Measurements from ENCODE around the gene NCF2.

Gene NCF2

GRCh38 chr1:183611021-183611420 is 20.8 kb upstream of the NCF2 start:
- DNase-seq, result no peak

DNA sequence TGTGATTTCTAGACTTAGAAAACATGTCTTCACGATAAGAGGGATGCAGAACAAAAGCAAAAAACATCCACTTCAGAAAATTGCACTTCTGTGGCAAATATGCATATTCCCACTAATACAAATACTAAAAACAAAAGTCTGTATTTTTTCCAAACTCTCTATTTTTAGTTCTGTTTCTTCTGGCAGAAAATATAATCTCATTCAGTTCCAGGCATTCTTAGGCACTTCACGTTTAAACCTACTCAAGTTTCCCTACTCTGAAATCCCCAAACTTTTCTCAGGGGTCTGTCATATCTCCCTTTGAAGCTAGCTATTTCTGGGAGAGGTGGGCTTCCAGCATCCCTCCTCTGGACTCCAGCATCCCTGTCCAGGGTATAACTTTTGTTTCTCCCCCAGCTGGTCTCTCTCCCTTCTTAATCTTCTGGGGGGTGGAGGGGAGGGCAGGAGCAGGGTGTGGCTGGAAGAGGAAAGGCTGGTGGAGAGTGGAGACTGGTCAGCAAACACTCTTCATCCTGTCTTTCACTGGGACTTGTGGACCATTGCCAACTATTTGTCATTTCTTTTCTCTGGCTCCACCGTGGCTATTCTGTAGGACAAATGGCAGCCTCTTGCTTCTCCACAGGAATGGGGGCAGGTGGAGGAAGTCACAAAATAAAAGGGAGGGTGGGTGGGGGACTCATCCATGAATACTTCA is 19.6 kb upstream of the NCF2 start:
- no peak for DNase-seq

GRCh38 chr1:183609313-183609712 is 19.1 kb upstream of the NCF2 start:
- DNase-seq, result peak; percentile 49

DNA sequence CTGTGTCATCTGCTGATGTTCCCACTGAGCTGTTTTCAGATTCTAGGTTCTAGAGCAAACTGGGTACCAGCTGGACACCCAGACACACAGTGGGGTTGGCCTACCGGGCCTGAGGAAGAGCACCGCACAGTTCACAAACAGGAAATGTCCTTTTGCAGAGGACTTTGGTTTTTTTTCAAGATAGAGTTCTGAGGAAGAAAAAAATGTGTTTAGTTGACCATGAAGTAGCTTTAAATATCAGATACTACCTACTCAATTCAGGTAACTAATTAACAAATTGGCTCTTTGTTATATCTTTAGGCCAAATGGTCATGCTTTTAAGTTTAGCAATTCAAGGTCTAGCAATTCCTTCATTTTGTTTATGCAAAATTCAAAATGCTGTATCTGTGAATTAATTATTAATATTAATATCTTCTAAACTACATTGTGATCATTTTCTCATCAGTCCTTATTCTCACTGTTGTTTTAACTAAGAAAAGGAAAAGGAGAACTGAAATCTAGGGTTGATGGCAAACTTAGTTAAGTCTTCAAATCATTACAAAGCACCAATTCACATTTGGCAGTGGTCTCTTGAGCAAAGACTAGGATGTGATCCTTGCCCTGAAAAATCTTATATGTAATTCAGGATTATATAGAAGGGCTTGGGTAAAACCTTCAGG is 17.2 kb upstream of the NCF2 start:
- DNase-seq, result no peak

- no peak for DNase-seq
Measured at GRCh38 chr1:183605904-183606303, 15.6 kb upstream of the NCF2 start.

DNA sequence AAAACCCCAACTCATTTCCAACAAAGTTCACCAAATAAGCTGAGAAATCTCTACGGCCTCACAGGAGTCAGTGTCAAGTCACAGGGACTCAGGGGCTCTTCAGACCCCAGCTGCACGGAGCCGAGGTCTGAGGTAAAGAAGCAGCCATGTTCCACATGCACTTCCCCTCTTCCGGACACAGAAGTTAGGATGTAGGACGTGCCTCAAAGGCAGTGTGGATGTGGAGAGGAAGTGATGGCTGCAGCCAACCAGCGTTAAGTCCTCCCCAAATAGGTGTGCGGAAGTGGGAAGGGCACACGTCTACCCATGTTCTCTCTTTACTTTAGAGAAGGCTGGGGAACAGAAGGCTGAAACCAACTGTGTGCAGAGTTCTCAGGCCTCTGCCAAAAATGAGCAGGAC is 14.6 kb upstream of the NCF2 start:
- DNase-seq, result no peak

DNA sequence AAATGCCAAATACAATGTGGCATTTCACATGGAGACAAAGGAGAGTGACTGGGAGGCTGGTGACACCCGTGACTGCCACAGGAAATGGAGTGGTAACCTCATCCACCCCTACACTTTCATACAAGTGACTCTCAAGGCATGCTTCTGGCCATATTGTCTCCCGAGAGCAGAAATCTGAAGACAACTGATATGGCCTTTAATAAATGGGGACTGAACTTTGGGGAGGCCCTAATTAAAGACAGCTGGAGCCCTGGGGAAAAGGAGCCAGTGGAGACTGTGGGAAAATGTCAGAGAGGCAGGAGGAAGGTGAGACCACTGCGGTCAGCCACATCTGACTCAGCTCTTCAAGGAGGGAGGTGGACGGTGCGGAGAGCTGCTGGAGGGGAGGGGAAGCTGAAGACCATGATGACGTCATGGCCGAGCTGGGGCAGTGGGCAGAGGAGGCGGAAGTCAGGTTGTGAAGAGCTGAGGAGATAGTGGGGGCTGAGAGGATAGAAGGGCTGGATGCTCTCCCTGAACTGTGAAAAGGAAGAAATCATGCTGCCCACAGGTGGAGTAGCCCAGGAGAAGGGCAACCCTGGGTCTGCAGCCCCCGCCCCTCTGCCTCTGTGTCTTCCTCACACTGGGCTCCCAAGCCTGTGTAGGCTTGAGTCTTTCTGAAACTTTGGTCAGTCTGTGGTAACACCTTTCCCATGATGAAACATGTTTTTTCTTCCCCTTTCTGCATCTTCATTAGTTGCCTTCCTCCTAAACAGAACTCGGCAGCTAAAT is 14.0 kb upstream of the NCF2 start:
- DNase-seq, result no peak

DNA sequence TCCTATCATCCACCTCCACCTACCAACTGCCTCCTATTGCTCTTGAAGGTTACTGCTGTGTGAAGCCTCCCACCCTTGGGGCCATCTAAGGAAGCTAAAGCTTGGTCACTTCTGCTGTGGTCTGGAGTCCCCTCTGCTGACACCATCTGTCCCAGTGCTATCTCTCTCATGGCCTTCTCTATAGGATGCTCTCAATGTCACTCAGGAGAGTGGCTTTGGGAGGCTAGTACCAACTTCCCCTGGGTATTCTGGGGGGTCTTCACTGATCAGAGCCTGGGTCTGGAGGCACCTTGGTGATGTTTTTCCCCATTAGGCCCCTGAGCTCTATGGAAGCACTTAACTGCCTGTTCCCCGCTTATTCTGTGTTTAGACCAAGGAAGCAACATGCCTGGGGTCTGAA is 12.3 kb upstream of the NCF2 start:
- no peak for DNase-seq

DNA sequence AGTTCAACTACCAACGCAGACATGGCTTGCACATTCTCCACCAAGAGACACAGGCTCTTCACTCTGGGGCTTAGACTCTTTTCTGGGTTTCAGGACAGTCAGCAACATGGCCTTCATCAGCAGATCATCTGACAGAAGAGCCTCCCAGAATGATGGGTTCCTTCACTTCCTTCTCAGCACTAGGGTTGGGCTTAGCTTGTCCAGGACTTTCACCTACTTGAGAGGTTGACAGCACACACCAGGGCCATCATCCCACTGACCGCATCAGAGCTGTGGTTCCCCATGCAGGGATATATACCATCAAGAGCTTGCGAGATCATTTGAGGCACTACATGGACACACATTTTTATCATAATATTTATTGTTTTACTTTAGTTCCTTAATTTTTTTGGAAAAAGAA is 10.4 kb upstream of the NCF2 start:
- DNase-seq, result no peak

GRCh38 chr1:183600136-183600535 is 9.9 kb upstream of the NCF2 start:
- peak; percentile 22 for DNase-seq

GRCh38 chr1:183598386-183598785 is 8.1 kb upstream of the NCF2 start:
- no peak for DNase-seq

DNA sequence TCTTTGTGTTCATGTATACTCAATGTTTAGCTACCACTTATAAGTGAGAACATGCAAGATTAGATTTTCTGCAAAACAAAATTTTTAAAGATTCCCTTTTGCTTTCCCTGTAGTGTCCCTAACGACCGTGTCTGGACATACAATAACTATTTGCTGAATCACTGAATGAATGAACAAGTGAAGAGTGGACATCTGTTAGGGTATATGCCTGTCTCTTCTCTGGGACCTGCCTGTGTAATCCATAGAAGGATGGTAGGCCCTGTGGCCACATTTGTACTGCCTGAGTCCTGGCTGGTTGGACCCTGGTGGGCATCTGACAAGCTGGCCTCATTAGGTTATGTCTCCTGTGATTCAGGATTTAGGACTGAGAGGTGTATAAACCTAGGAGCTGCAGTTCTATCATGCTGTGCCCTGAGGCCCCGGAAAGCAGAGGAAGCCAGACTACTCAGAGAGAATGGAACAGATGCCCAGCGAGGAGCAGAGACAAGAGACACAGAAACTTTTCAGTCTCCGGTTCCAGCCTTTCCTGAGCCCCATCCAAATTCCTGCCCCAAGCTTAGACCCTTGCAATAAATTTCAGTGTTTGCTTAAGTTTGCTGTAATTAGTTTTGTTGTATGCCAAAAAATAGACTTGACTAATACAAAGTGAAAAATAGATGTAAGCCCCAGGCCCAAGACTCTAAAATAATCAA is 7.5 kb upstream of the NCF2 start:
- no peak for DNase-seq

GRCh38 chr1:183596500-183596899 is 6.2 kb upstream of the NCF2 start:
- no peak for DNase-seq

DNA sequence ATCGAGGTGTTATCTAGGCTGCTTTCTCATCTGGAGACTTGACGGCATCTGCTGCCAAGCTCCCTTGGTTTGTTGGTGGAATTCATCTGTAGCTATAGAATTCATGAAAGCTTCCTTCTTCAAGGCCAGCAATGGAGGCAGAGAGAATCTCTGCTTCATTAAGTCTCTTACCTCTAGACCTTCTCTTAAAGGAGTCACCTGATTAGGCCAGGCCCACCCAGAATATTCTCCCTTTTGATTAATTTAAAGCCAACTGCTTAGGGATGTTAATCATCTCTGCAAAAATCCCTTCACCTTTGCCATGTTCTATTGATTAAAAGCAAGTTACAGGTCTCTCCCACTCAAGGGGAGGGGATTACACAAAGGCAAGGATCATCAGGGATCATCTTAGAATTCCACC is 5.3 kb upstream of the NCF2 start:
- DNase-seq, result no peak

- no peak for DNase-seq
Measured at GRCh38 chr1:183593356-183593755, 3.1 kb upstream of the NCF2 start.

- DNase-seq, result no peak
Measured at GRCh38 chr1:183592733-183593132, 2.5 kb upstream of the NCF2 start.

DNA sequence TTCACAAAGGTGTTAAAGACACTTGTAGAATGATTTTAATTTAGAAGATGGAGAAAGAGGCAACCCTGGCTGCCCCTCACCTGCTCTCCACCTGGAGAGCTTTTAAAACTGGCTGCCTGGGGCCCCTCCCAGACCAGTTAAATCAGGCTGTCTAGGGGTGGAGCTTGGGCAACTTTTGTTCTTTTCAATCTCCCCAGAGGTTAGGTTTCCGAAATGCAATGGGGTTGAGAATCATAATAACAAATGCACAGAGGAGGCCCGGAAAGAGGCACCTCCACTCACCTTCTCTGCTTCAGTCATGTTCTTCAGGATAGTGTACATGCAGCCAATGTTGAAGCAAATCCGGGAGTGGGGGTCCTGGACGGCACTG is 400 bp downstream of the NCF2 start:
- no peak for DNase-seq

- DNase-seq, result no peak
Measured at GRCh38 chr1:183589384-183589783, 875 bp downstream of the NCF2 start.

DNA sequence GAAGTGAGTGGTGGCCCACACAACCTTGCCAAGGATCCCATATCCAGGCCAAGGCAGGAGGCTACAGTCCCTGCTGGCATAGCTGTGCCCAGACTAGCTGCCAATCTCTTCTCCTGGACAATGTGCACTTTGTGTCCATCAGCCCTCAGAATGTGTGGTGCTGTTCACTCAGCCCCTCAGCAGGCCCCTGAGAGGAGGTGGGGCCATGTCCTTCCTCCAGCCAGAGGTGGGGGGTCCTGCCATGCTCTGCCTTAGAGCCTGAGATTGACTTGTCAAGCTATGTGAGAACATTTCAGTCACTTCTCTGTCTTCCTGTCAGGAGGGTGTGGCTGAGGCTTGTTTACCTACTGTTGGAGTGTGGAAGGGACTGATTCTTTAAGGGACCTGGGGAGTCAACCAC is 1.4 kb downstream of the NCF2 start:
- DNase-seq, result no peak

DNA sequence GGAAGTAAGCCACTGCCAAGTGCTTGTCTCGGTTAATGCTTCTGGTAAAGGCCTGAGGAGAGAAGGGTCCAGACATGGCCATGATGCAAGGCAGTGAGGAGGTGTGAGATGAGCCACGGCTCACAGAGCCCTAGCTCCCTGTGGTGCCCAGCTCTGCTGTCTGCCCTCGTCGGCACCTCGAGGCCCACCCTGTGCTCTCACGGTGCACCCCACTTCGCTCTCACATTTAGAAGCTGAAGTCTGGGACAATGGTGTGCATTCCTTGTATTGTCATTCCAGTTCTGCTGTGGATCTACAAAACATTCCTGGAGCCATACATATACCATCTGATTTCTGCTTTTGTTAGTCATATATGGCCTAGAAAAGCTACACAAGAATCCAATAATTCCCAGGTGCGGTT is 3.3 kb downstream of the NCF2 start:
- no peak for DNase-seq

GRCh38 chr1:183586455-183586854 is 3.8 kb downstream of the NCF2 start:
- DNase-seq, result no peak

DNA sequence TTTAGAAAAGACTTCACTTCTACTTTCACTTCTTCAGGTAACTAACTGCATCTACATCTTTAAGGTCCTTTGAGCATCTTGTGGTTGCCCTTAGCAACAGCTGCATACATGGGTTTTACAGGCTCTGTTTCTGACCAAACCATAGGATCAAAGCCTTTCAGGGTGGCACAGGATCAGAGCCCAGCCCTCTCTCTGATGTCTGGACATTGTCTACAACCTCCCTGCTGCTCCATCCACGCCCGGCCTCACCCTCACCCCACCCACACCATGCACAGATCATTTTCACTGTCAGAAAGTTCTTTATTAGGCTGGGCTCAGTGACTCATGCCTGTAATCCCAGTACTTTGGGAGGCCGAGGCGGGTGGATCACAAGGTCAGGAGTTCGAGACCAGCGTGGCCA is 5.2 kb downstream of the NCF2 start:
- DNase-seq, result no peak

DNA sequence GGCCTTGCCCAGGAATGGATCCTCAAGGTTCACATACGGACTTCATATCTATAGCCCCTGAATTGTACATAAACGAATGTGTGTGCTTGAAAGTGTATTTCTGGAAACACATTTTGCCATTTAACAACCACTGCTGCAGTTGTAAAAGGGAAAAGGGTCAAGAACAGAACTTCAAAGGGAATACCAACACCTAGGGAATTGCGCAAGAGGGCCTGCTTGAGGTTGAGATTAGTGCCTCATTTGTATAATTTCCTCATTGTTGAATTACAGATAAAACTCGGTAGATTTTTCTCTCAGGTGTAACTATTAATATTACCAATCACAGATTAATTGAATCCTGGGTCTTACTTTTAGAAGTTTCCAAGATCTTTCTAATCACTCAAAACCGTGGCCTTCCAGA is 6.1 kb downstream of the NCF2 start:
- no peak for DNase-seq

- DNase-seq, result no peak
Measured at GRCh38 chr1:183583466-183583865, 6.8 kb downstream of the NCF2 start.

Data from hematopoietic multipotent progenitor cell treated with erythropoietin and hydrocortisone succinate and interleukin-3 and kit ligand, for 8 days (in vitro differentiated cells).